Adrenal gland (tissue), 12 donors: Measurements from ENCODE around the gene UBXN11. TPM values are rescaled to one million over a fixed set of nuclear protein-coding genes. Genes with fewer than 3 reads are reported as not detected.

ENCODE experiments used
- DNase-seq, 7 donors: peaks; one replicate each; pipeline ENCODE4 v3.0.0-alpha.2; 2019 to 2020
- H3K27ac ChIP-seq, 5 donors: fragments of 200-600 bp; sonication (generic) in 4 of 5; 1 replicate in 3 of 5; 2 replicates in 2 of 5; pipeline versions ENCODE4 v1.5.1 to v1.8.0; 2016 to 2020; ENCODE audit warnings: mild to moderate bottlenecking in 1 of 5
- H3K27me3 ChIP-seq: fragments of 200-600 bp; 2 replicates; pipeline ENCODE4 v1.8.0; 2021
- H3K36me3 ChIP-seq, 2 donors: fragments of 200-600 bp; replicated peaks in 1 of 2; 1 replicate in 1 of 2; 2 replicates in 1 of 2; pipeline versions ENCODE4 v1.5.1 to v1.8.0; 2018 to 2022
- H3K4me1 ChIP-seq, 2 donors: fragments of 200-600 bp; replicated peaks in 1 of 2; 1 replicate in 1 of 2; 2 replicates in 1 of 2; pipeline versions ENCODE4 v1.5.1 to v1.8.0; 2018 to 2021
- H3K4me3 ChIP-seq, 4 donors: fragments of 200-600 bp; sonication (generic) in 3 of 4; one replicate each; pipeline ENCODE4 v1.5.1; 2016 to 2018
- H3K9me3 ChIP-seq, 3 donors: fragments of 200-600 bp; sonication (generic) in 1 of 3; replicated peaks in 1 of 3; 1 replicate in 2 of 3; 2 replicates in 1 of 3; pipeline versions ENCODE4 v1.5.1 to v1.8.0; 2016 to 2021
- POLR2A ChIP-seq, 2 donors: fragments of 450-650 bp; IDR thresholded peaks; one replicate each; pipeline ENCODE4 v1.6.1; 2017; ENCODE audit warnings: antibody characterized with exemption in 2 of 2, mild to moderate bottlenecking in 2 of 2, moderate library complexity in 1 of 2
- WGBS, 4 donors: extraction: QIAGEN DNeasy Blood & Tissue Kit in 2 of 4; methylation state at CpG; one replicate each; pipeline versions ENCODE4 v1.1.5 to v1.1.7; 2013 to 2017; 5-methylcytosine and 5-hydroxymethylcytosine counted together
- intact Hi-C, 2 donors: fragments of 100-400 bp; cut with DNase I; formaldehyde crosslinking; loops; one replicate each; pipeline versions ENCODE4 v1.14.1 to v1.15.0; 2022 to 2023
- polyA plus RNA-seq, 3 donors: library from polyadenylated mRNA; stranded (reverse); fragments of 200-250 nt in 2 of 3; fragments of 350-450 nt in 1 of 3; fragmentation: Illumina TruSeq in 1 of 3; extraction: RNeasy Lipid Tissue Mini Kit (QIAGEN cat#74804) in 1 of 3; gene quantifications; one replicate each; pipeline ENCODE4 v1.2.3, GENCODE V29; 2013 to 2014
- total RNA-seq, 9 donors: library from RNA; depleted of rRNA in 4 of 9; stranded (reverse); fragments of >200 nt in 4 of 9; fragments of 120-200 nt in 1 of 9; fragmentation: NEBNext Ultra II Directional in 1 of 9; extraction: Animal tissue kit (Norgen Biotek cat#: 25700) in 1 of 9; gene quantifications; one replicate each; pipeline versions ENCODE4 v1.1.0 to v1.2.4, GENCODE V29; 2013 to 2023
- TF ChIP-seq, protein P1 (sequence below), 6 experiments: fragments of 450-650 bp in 4 of 6; fragments of 200-600 bp in 2 of 6; sonication (generic) in 1 of 6; IDR thresholded peaks; 1 replicate in 5 of 6; 2 replicates in 1 of 6; pipeline versions ENCODE4 v1.5.1 to v1.8.0; 2016 to 2021; ENCODE audit warnings: antibody characterized with exemption in 6 of 6, mild to moderate bottlenecking in 2 of 6, moderate library complexity in 1 of 6
- donor health status: healthy with polysubstance abuse.
- donor health status: Bipolar disorder and iron deficiency.
- donor health status: DM: yes; HTN: yes; CAD: no.
- donor health status: DM: no; HTN: no; CAD: no.
- donor health status: DM: no; HTN: no; CAD: no.
- donor health status: DM: yes; HTN: yes; CAD: no.

Gene UBXN11
- total and polyA plus RNA-seq, 12 donors = 5.3 to 154 (median 13.7) TPM

DNA sequence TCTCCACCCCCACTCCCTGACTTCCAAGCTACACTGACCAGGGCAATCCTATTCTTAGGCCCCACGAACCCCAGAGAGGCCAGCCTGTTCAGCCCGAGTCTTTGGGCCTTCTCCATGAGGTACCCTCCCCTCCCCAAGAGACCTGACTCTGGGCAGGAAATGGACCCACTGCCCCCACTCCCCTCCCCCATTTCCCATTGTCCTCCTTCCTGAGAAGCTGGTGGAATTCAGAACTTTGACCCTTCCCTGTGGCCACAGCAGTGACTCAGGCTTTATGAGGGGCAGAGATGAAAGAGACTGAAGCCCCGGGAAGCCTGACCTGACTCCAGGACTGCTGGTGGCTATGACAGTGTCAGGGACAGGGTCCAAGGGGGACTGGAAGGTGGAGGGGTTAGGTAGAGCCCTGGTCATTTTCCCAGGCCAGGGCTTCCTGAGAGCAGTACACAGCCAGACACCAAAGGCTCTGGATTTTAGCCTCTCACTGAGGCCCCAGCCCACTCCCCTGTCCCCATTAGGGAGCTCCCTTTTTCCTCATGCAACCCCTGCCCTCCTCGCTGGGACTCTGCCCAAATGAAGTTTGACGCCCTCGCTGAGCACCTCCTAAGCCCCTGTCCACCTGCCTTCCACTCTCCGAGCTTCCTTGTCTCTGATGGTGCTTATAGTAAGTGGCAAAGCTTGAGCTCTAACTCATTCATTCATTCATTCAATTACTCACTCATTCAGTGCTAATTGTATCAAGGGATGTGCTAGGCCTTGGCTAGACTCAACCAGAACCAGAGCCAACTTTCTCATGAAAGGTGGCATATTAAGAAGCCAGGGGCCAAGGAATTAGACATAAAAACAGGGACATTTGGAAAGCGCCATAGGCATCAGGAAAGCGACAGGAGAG lies 44.5 kb upstream of the UBXN11 start:
- H3K36me3 ChIP-seq = no peaks in the 10 kb centered on the region
- intact Hi-C loops = no loop called here
- H3K4me1 ChIP-seq = no peaks in the 10 kb centered on the region
- TF ChIP-seq POLR2A (IDR thresholded peaks at IDR 0.05) = no peak
- TF ChIP-seq, protein P1, sequence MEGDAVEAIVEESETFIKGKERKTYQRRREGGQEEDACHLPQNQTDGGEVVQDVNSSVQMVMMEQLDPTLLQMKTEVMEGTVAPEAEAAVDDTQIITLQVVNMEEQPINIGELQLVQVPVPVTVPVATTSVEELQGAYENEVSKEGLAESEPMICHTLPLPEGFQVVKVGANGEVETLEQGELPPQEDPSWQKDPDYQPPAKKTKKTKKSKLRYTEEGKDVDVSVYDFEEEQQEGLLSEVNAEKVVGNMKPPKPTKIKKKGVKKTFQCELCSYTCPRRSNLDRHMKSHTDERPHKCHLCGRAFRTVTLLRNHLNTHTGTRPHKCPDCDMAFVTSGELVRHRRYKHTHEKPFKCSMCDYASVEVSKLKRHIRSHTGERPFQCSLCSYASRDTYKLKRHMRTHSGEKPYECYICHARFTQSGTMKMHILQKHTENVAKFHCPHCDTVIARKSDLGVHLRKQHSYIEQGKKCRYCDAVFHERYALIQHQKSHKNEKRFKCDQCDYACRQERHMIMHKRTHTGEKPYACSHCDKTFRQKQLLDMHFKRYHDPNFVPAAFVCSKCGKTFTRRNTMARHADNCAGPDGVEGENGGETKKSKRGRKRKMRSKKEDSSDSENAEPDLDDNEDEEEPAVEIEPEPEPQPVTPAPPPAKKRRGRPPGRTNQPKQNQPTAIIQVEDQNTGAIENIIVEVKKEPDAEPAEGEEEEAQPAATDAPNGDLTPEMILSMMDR (IDR thresholded peaks at IDR 0.05) = no peak
- no peaks in the 10 kb centered on the region for H3K9me3 ChIP-seq
- WGBS, 4 donors = 81 to 92% (median 84%) methylated on average over 8 to 9 of the region's 9 CpGs
- peaks cover 6% of the 10 kb centered on the region for H3K27me3 ChIP-seq
- no peak overlapping the region for H3K27ac ChIP-seq
- no peak overlapping the region for H3K4me3 ChIP-seq
- DNase-seq = no peak

- TF ChIP-seq POLR2A (IDR thresholded peaks at IDR 0.05) = no peak
- TF ChIP-seq, protein P1 (IDR thresholded peaks at IDR 0.05) = no peak
- intact Hi-C loops = no loop called here
- Histone ChIP-seq H3K27ac (no peak overlapping the region), H3K27me3 (peaks cover 6% of the 10 kb centered on the region), H3K36me3 (no peaks in the 10 kb centered on the region), H3K4me3 (no peak overlapping the region), H3K4me1 (no peaks in the 10 kb centered on the region), H3K9me3 (no peaks in the 10 kb centered on the region)
- 74 to 82% (median 77%) methylated on average over 2 of the region's 2 CpGs for WGBS, 4 donors
- DNase-seq = no peak
Measured at GRCh38 chr1:26350343-26350700, 43.9 kb upstream of the UBXN11 start.

DNA sequence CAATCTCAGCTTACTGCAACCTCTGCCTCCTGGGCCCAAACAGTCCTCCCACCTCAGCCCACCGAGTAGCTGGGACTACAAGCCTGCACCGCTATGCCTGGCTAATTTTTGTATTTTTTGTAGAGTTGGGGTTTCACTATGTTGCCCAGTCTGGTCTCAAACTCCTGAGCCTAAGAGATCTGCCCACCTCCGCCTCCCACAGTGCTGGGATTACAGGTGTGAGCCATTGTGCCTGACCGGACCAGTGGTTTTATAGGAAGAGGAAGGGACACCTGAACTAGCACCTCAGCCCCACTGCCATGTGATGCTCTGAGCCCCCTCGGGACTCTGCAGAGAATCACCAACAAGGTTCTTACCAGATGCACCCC lies 43.4 kb upstream of the UBXN11 start:
- TF ChIP-seq, protein P1 (IDR thresholded peaks at IDR 0.05) = no peak
- no peak for TF ChIP-seq POLR2A (IDR thresholded peaks at IDR 0.05)
- no peak overlapping the region for H3K4me3 ChIP-seq
- WGBS, 4 donors = 84 to 91% (median 87%) methylated on average over 5 of the region's 5 CpGs
- peaks cover 6% of the 10 kb centered on the region for H3K27me3 ChIP-seq
- no peaks in the 10 kb centered on the region for H3K36me3 ChIP-seq
- H3K27ac ChIP-seq = no peak overlapping the region
- no peaks in the 10 kb centered on the region for H3K4me1 ChIP-seq
- H3K9me3 ChIP-seq = no peaks in the 10 kb centered on the region
- DNase-seq = no peak
- intact Hi-C loops = no loop called here

DNA sequence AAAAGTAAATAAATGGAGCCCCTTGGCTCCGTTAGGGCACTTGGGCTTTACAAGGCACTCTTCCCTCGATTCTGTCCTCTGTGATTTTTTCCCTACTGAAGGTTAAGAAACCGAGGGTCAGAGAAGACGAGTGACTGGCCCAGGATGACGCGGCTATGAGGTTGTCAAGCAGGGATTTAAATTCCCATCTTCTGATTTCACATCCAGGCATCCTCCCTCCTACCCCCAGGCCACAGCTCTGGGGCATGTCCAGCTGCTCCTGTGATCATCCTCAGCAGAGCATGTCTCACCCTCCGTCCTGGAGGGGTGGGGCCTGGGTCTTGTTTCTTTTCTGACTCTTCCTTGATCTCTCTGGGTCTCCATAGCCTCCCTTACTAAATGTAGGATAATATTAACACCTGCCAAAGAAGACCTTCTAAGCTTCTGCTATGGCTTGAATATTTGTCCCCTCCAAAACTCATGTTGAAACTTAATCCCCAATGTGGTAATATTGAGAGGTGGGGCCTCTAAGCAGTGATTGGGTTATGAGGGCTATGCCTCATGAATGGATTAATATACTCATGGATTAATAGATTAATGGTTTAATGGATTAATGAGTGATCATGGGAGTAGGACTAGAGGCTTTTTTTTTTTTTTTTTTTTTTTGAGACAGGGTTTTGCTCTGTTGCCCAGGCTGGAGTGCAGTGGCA lies 42.9 kb upstream of the UBXN11 start:
- TF ChIP-seq, protein P1 (IDR thresholded peaks at IDR 0.05) = no peak
- TF ChIP-seq POLR2A (IDR thresholded peaks at IDR 0.05) = no peak
- intact Hi-C loops = no loop called here

More for the DNA sequence above, 42.9 kb upstream of the UBXN11 start:
- 82 to 87% (median 85%) methylated on average over 7 of the region's 7 CpGs for WGBS, 4 donors
- Histone ChIP-seq H3K27ac (no peak overlapping the region), H3K4me1 (no peaks in the 10 kb centered on the region), H3K9me3 (no peaks in the 10 kb centered on the region), H3K36me3 (no peaks in the 10 kb centered on the region), H3K27me3 (peaks cover 6% of the 10 kb centered on the region), H3K4me3 (no peak overlapping the region)
- no peak for DNase-seq
